Measurements from ENCODE around the gene MPST. TPM values are rescaled to one million over a fixed set of nuclear protein-coding genes. Genes with fewer than 3 reads are reported as not detected.

MPST gene
- polyA plus RNA-seq, 1 donor, result 134 TPM

DNA sequence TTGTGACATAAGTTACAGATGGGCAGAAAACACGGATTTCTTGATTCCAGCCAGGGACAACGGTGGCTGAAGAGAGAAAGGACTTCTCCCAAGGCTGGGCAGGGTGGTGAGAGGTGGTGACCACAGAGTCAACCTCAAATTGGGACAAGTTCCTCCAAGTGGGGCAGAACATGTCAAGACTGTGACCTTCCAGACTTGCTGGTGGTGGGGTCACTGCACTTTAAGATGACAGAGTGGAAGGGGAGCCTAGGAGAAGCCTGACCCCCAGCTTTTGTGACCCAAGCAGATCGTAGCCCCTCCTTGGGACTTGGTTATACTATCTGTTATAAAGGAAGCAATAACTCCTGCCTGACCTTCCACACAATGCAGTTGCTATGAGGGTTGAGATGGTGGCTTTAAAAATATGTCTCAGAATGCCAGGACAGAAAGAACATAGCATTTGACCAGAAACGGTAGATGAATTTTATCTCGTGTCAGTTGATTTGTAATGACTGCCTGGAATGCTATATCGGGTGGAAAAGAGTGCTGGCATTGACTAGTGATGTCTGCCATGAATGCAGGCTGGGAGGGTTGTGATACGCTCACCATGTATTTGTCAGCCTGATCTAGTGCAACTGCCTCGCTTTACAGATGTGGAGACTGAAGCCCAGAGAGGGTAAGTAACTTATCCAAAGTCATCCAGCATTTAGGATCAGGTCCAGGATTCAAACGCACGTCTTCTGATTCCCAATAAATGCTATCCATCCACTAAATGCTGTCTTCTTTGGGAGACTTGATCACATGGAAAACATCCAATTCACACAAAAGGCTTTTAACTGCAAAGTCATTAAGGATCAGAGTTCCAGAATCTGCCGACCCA lies 18.6 kb upstream of the MPST start:
- Histone ChIP-seq H3K36me3 (ENCODE audit: control insufficient read depth, insufficient read depth, low read length) (no peaks in the 10 kb centered on the region), H3K27ac (ENCODE audit: low read length) (no peak overlapping the region), H3K9me3 (ENCODE audit: control insufficient read depth, low read depth, low read length) (no peaks in the 10 kb centered on the region), H3K4me3 (ENCODE audit: low read length) (no peak overlapping the region), H3K4me1 (ENCODE audit: control insufficient read depth, insufficient read depth, low read length) (no peaks in the 10 kb centered on the region), H3K27me3 (ENCODE audit: control insufficient read depth, insufficient read depth, low read length) (no peaks in the 10 kb centered on the region)
- no CpG with 5 or more reads among the region's 11 CpGs for WGBS (ENCODE audit: insufficient coverage, low lambda C conversion rate)
- no peak for DNase-seq

- no CpG with 5 or more reads among the region's 12 CpGs for WGBS (ENCODE audit: insufficient coverage, low lambda C conversion rate)
- Histone ChIP-seq H3K9me3 (ENCODE audit: control insufficient read depth, low read depth, low read length) (no peaks in the 10 kb centered on the region), H3K4me1 (ENCODE audit: control insufficient read depth, insufficient read depth, low read length) (no peaks in the 10 kb centered on the region), H3K36me3 (ENCODE audit: control insufficient read depth, insufficient read depth, low read length) (no peaks in the 10 kb centered on the region), H3K27me3 (ENCODE audit: control insufficient read depth, insufficient read depth, low read length) (no peaks in the 10 kb centered on the region), H3K27ac (ENCODE audit: low read length) (no peak overlapping the region), H3K4me3 (ENCODE audit: low read length) (no peak overlapping the region)
- no peak for DNase-seq
Measured at GRCh38 chr22:37001826-37002225, 17.7 kb upstream of the MPST start.

DNA sequence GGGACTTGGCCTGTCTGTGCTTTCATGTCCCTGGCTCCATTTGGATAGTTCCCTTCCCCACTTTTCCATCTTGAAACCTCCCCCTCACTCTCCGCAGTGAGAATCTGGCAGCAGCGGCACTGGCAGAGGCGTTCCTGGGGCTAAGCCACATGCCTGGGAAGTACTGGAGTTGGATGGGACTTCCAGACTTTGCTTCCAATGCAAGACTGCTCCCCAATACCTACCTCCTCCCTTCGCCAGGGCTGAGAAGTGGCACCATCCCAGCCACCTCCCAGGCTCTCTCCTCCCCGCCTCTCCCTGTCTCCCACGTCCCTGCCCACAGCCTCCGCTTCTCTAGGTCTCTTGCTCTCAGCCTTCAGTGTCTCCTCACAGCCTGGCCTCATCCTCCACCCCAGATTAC lies 16.9 kb upstream of the MPST start:
- Histone ChIP-seq H3K27ac (ENCODE audit: low read length) (no peak overlapping the region), H3K36me3 (ENCODE audit: control insufficient read depth, insufficient read depth, low read length) (no peaks in the 10 kb centered on the region), H3K9me3 (ENCODE audit: control insufficient read depth, low read depth, low read length) (no peaks in the 10 kb centered on the region), H3K4me1 (ENCODE audit: control insufficient read depth, insufficient read depth, low read length) (no peaks in the 10 kb centered on the region), H3K27me3 (ENCODE audit: control insufficient read depth, insufficient read depth, low read length) (no peaks in the 10 kb centered on the region), H3K4me3 (ENCODE audit: low read length) (no peak overlapping the region)
- no peak for DNase-seq
- WGBS (ENCODE audit: insufficient coverage, low lambda C conversion rate), result no CpG with 5 or more reads among the region's 7 CpGs

DNA sequence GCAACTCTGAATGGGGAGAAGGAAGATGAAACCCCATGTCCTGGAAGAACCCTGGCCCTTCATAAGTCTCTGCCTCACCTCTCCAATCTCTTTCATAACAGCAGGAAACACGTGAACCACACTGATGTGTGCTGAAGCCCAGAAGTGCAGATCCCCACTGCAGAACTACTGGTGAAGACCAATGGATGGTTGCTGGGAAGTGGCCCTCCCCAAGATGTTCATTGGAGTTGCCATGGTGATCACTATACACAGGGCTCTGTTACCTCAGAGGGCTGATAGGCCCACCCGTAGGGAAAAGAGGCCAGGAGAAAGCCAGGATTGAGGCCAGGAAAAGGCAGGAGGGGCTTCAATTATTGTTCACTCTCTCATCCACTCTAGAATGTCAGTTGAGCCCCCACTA lies 11.9 kb upstream of the MPST start:
- no peaks in the 10 kb centered on the region for H3K27me3 ChIP-seq (ENCODE audit: control insufficient read depth, insufficient read depth, low read length)

DNA sequence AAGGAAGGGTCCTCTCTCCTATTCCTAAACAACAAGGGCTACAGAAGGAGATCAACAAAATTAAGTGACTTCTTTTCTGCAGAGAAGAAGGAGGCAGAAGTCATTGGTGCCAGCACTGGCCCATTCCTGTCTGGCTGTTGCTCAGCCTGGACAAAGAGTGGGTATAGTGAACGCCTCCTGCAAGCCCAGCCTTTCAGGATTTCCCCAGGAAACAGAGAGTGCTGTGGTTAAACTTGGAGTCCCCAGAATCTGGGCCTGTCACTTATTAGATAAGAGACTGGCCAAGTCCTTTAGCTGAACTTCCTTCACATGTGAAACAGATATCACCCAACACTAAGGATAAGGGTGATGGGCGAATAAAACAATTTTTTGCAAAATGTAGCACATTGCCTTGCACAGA lies 11.2 kb upstream of the MPST start:
- Histone ChIP-seq H3K4me3 (ENCODE audit: low read length) (no peak overlapping the region), H3K4me1 (ENCODE audit: control insufficient read depth, insufficient read depth, low read length) (peaks cover 5% of the 10 kb centered on the region), H3K9me3 (ENCODE audit: control insufficient read depth, low read depth, low read length) (no peaks in the 10 kb centered on the region), H3K27me3 (ENCODE audit: control insufficient read depth, insufficient read depth, low read length) (no peaks in the 10 kb centered on the region), H3K36me3 (ENCODE audit: control insufficient read depth, insufficient read depth, low read length) (peaks cover 3% of the 10 kb centered on the region), H3K27ac (ENCODE audit: low read length) (no peak overlapping the region)
- no peak for DNase-seq
- no CpG with 5 or more reads among the region's 2 CpGs for WGBS (ENCODE audit: insufficient coverage, low lambda C conversion rate)

More for the DNA sequence above, 11.9 kb upstream of the MPST start:
- no peak overlapping the region for H3K27ac ChIP-seq (ENCODE audit: low read length)
- peaks cover 5% of the 10 kb centered on the region for H3K4me1 ChIP-seq (ENCODE audit: control insufficient read depth, insufficient read depth, low read length)
- H3K36me3 ChIP-seq (ENCODE audit: control insufficient read depth, insufficient read depth, low read length), result peaks cover 3% of the 10 kb centered on the region
- H3K4me3 ChIP-seq (ENCODE audit: low read length), result no peak overlapping the region
- H3K9me3 ChIP-seq (ENCODE audit: control insufficient read depth, low read depth, low read length), result no peaks in the 10 kb centered on the region
- no peak for DNase-seq
- no CpG with 5 or more reads among the region's 2 CpGs for WGBS (ENCODE audit: insufficient coverage, low lambda C conversion rate)

DNA sequence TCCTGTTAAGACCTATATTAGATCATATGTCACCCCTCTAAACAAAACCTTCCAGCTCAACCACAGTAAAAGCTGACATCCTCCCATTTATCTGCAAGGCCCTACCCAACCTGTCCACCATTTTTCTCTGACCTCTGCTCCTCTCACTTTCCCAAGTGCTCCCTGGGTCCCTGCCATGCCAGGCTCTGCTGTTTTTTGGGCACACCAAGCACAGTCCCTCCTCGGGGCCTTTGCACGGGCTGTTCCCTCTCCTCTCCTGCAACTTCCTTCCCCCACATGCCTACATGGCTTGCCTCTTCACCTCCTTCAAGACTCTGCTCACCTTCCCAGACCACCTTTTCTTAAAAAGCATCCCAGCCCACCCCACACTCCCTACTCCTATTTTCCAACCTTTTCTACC lies 10.1 kb upstream of the MPST start:
- H3K4me1 ChIP-seq (ENCODE audit: control insufficient read depth, insufficient read depth, low read length), result peaks cover 5% of the 10 kb centered on the region
- DNase-seq, result no peak
- no peak overlapping the region for H3K27ac ChIP-seq (ENCODE audit: low read length)
- H3K36me3 ChIP-seq (ENCODE audit: control insufficient read depth, insufficient read depth, low read length), result peaks cover 3% of the 10 kb centered on the region
- no peaks in the 10 kb centered on the region for H3K27me3 ChIP-seq (ENCODE audit: control insufficient read depth, insufficient read depth, low read length)
- H3K4me3 ChIP-seq (ENCODE audit: low read length), result no peak overlapping the region
- H3K9me3 ChIP-seq (ENCODE audit: control insufficient read depth, low read depth, low read length), result no peaks in the 10 kb centered on the region
- 86% methylated on average over 2 of the region's 2 CpGs for WGBS (ENCODE audit: insufficient coverage, low lambda C conversion rate)

DNA sequence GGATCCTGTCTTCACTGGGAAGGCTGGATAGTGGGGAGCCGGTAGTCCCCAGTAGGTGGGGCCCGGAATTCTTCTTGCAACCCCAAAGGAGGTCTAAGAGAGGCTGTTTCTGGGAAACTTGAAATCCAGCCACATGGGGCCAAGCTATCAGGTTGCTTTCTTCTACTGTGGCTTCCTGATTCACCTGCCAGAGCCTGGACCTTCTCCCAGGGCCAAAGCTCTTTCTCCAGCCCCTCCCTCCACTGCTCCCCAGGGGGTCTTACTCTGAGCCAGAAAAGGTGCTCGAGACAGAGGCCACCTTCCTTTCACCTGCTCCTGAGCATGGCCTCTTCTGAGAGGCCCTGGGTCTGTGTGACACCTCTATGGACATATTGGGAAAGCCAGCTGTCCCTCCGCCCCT lies 9.4 kb upstream of the MPST start:
- DNase-seq, result no peak
- Histone ChIP-seq H3K4me3 (ENCODE audit: low read length) (no peak overlapping the region), H3K27ac (ENCODE audit: low read length) (no peak overlapping the region), H3K27me3 (ENCODE audit: control insufficient read depth, insufficient read depth, low read length) (no peaks in the 10 kb centered on the region), H3K36me3 (ENCODE audit: control insufficient read depth, insufficient read depth, low read length) (peaks cover 3% of the 10 kb centered on the region), H3K4me1 (ENCODE audit: control insufficient read depth, insufficient read depth, low read length) (peaks cover 5% of the 10 kb centered on the region), H3K9me3 (ENCODE audit: control insufficient read depth, low read depth, low read length) (no peaks in the 10 kb centered on the region)
- WGBS (ENCODE audit: insufficient coverage, low lambda C conversion rate), result no CpG with 5 or more reads among the region's 4 CpGs

GRCh38 chr22:37010976-37011375 lies 8.6 kb upstream of the MPST start:
- Histone ChIP-seq H3K4me1 (ENCODE audit: control insufficient read depth, insufficient read depth, low read length) (peaks cover 9% of the 10 kb centered on the region), H3K27ac (ENCODE audit: low read length) (no peak overlapping the region), H3K4me3 (ENCODE audit: low read length) (no peak overlapping the region), H3K36me3 (ENCODE audit: control insufficient read depth, insufficient read depth, low read length) (peaks cover 5% of the 10 kb centered on the region), H3K9me3 (ENCODE audit: control insufficient read depth, low read depth, low read length) (no peaks in the 10 kb centered on the region), H3K27me3 (ENCODE audit: control insufficient read depth, insufficient read depth, low read length) (no peaks in the 10 kb centered on the region)
- WGBS (ENCODE audit: insufficient coverage, low lambda C conversion rate), result no CpG with 5 or more reads among the region's 20 CpGs
- no peak for DNase-seq

- Histone ChIP-seq H3K9me3 (ENCODE audit: control insufficient read depth, low read depth, low read length) (no peaks in the 10 kb centered on the region), H3K4me3 (ENCODE audit: low read length) (no peak overlapping the region), H3K27me3 (ENCODE audit: control insufficient read depth, insufficient read depth, low read length) (no peaks in the 10 kb centered on the region), H3K4me1 (ENCODE audit: control insufficient read depth, insufficient read depth, low read length) (peaks cover 13% of the 10 kb centered on the region), H3K36me3 (ENCODE audit: control insufficient read depth, insufficient read depth, low read length) (peaks cover 9% of the 10 kb centered on the region), H3K27ac (ENCODE audit: low read length) (no peak overlapping the region)
- DNase-seq, result no peak
- WGBS (ENCODE audit: insufficient coverage, low lambda C conversion rate), result 100% methylated on average over 1 of the region's 3 CpGs
Measured at GRCh38 chr22:37011472-37011871, 8.1 kb upstream of the MPST start.

GRCh38 chr22:37012262-37012904 lies 7.2 kb upstream of the MPST start:
- no CpG with 5 or more reads among the region's 9 CpGs for WGBS (ENCODE audit: insufficient coverage, low lambda C conversion rate)
- Histone ChIP-seq H3K36me3 (ENCODE audit: control insufficient read depth, insufficient read depth, low read length) (peaks cover 15% of the 10 kb centered on the region), H3K4me3 (ENCODE audit: low read length) (no peak overlapping the region), H3K27me3 (ENCODE audit: control insufficient read depth, insufficient read depth, low read length) (no peaks in the 10 kb centered on the region), H3K4me1 (ENCODE audit: control insufficient read depth, insufficient read depth, low read length) (peaks cover 21% of the 10 kb centered on the region), H3K9me3 (ENCODE audit: control insufficient read depth, low read depth, low read length) (no peaks in the 10 kb centered on the region), H3K27ac (ENCODE audit: low read length) (no peak overlapping the region)
- DNase-seq, result no peak
